HT1080 (cell line): ENCODE results near the gene KDM4B. TPM values are rescaled to one million over a fixed set of nuclear protein-coding genes. Genes with fewer than 3 reads are reported as not detected.

Source experiments
- DNase-seq: peaks from one replicate; pipeline ENCODE4 v3.0.0-alpha.2; 2015; ENCODE audit warnings: low read depth
- total RNA-seq: library from RNA; depleted of rRNA; stranded (reverse); fragments of >200 nt; shearing (Covaris generic); gene quantifications from 2 replicates; pipeline ENCODE4 v1.2.3, GENCODE V29; 2014

The KDM4B gene
- total RNA-seq, 1 experiment from 2014 or later, result 3.1 TPM

- no peak for DNase-seq
These were observed 135.0 kb downstream of the KDM4B start for GRCh38 chr19:5103812-5104410.

GRCh38 chr19:5104871-5105351, 136.0 kb downstream of the KDM4B start:
- no peak for DNase-seq

DNA sequence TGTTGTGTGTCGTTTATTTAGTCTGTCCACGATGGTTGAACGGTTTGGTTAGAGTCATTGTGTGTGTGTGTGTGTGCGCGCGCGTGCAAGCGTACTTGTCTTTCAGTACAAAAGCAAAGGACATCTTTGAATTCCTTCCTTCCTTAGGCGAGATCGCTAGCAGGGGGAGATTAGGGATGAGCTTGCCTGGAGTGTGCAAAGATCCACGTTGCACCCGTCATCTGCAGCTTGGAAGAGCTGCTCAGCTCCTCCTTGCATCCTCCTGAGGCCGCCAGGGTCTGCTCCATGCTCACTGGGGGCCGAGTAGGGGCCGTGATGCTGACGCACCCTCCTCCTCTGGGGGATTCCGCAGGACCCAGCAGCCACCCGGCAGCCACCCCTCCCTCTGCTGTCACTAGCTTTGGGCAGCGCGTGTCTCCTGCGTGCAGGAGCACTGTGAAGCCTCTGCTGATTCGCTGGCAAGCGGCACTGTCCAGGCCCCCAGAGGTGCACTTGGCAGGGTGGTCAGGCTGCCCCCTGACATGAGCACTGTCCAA, 137.3 kb downstream of the KDM4B start:
- no peak for DNase-seq

DNA sequence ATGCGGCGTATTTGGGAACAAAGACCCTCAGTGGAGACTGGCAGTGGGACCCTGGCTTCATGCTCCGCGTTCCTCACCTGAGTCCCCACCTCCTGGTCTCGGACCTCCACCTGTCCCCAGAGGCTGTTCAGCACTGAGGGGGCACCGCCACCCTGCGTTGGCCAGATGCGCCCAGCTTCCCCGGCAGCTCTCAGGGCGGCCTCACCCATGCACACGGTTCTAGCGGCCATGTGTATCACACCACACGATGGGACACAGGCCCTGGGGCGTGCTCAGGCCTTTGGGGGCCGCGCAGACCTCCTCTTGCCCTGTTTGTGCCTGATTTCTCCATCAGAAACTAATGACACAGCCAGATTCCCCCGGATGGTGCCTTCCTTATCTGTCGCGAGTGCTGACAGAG, 138.1 kb downstream of the KDM4B start:
- DNase-seq, result no peak

GRCh38 chr19:5107432-5108122, 138.7 kb downstream of the KDM4B start:
- DNase-seq, result no peak

DNA sequence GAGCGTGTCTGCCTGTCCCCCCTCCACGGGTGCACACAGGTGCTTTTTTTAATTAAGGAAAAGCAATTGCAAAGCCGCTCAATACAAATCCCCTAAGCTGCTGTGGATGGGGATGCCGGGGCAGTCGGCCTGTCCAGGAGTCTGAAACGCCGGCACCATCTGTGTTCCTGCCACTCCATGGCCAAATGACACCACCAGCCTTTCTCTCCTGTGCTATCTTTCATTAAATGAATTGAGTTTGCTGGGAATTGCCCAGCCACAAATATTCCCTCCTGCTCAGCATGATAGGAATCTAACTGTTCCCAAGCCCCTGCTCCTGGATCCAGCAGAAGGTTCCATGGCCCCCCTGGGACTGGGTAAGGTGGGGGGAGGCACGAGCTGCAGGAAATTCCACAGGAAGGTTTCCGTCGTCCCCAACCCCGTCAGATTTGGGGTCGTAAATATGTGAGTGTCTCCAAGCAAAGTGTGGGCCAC, 139.2 kb downstream of the KDM4B start:
- DNase-seq, result no peak

GRCh38 chr19:5108866-5109265, 140.0 kb downstream of the KDM4B start:
- DNase-seq, result no peak

DNA sequence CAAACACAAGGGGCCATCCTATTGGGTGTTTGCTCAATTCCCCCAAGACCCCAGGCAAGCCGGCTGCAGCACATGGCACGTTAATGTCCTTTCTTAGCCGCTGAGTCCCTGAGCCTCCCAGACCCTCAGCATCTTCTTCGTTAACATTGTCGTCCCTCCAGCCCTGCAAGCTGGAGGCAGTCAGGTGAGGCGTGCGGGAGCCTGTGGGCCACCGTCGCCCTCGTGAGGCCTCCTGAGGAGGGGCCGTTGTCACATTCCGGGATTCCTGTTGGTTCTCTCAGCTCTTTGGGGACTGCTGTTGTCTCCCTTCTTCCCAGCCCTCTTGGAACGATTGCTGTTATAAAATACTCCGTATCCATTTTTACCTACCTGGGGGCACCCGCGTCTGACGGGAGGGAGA, 140.6 kb downstream of the KDM4B start:
- DNase-seq, result no peak

DNA sequence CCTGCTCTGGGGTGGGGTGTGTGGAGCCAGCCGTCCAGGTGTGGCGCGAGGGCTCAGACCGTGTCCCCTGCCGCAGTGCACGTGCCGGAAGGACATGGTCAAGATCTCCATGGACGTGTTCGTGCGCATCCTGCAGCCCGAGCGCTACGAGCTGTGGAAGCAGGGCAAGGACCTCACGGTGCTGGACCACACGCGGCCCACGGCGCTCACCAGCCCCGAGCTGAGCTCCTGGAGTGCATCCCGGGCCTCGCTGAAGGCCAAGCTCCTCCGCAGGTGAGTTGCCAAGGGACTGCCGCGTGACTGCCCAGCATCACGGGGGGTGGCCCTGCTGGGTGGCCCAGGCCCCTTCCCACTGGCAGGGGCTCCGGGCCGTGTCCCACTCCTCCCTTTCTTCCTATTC, 141.6 kb downstream of the KDM4B start:
- no peak for DNase-seq

- DNase-seq, result no peak
These were observed 142.1 kb downstream of the KDM4B start for GRCh38 chr19:5111051-5111450.

DNA sequence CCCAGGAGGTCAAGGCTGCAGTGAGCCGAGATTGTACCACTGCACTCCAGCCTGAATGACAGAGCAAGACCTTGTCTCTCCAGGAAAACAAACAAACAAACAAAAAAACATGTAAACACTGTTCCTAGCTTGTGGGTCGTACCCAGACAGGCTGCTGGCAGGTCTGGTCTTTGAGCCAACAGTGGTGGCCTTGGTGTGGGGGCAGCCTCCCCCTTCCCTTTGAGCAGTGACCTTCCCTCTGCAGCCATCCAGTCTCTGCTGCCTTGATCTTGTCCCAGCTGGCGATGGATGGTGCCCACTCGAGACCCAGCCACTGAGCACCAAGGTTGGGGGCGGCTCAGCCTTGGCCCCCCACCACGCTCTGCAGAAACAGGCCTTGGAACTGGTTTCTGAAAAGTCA, 143.3 kb downstream of the KDM4B start:
- no peak for DNase-seq

- DNase-seq, result peak; percentile 20
These were observed 144.0 kb downstream of the KDM4B start for GRCh38 chr19:5112681-5113575.

DNA sequence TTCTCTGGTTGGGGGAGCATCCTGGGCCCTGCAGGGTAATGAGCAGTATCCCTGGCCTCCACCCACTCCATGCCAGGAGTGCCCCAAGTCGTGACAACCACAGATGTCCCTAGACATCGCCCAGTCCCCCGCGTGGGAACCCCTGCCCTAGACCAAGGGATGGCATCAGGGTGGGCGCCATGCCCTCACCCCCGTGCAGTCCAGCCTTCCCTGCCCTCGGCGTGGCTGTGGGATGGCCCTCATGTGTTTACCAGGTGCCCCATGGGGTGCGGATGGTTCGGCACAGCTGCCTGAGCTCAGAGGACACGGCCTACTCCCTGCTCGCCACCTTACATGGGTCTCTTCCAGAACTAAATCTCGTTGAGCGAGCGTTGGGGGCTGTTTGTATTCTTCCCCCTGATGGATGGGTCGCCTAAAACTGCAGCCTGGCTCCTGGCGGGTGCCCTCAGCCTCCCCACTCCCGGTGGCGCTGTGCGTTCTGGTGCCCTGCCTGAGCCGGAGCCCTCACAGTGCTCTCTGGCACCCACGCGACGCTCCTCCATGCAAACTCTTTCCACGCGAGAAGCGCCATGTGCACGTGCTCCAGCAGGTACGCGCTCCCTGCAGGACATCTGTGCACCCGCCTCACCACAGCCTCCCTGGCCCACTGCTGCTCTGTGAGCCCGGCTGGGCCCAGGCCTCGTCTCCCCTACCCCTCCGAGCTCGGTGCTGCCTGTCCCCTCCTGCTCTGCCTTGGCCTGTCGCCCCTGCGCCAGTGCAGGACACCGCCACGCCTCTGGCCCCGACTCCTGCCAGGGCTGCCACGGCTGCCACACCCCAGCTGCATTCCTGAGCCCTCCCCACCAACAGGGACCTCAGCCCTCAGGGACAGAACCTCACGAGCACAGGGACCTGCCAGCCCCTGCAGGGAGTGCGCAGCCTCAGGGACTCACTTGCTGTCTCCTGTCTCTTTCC, 145.0 kb downstream of the KDM4B start:
- no peak for DNase-seq

DNA sequence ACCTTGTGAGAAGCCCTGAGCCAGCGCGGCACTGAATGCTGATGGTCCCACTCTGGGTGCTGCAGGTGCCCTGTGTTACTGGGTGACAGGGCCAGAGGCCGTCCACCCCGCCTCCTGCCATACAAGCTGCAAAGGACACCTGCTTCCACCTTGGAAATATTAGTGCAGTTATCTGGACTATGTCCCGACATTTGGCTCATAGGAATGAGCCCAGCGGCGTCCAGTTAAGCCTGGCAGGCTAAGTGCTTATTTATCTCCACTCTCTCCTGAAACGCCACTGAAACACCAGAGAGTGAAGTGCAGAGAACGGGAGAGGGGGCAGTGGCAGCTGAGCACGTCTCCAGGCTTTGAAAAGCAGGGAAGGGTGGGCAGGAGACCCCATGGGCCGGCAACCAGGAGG, 145.8 kb downstream of the KDM4B start:
- no peak for DNase-seq

DNA sequence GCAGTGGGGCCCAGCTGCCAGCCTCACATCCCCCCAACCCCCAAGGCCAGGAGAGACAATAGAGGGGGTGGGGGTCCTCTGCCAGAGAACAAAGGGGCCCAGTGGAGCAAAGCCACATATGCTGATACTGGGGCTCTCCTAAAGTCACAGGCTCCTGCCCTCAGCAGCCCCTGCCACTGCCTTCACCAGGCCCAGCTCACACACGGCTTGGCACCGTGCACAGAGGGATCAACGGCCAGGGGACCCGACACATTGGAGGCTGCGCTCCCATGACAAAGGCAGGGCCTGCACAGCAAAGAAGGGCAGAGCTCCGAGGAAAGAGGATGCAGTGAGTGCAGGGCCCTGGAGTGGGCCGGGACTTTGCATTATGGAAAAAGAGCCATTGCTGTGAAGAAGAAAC, 146.4 kb downstream of the KDM4B start:
- DNase-seq, result no peak

GRCh38 chr19:5115771-5116202, 146.9 kb downstream of the KDM4B start:
- DNase-seq, result no peak

DNA sequence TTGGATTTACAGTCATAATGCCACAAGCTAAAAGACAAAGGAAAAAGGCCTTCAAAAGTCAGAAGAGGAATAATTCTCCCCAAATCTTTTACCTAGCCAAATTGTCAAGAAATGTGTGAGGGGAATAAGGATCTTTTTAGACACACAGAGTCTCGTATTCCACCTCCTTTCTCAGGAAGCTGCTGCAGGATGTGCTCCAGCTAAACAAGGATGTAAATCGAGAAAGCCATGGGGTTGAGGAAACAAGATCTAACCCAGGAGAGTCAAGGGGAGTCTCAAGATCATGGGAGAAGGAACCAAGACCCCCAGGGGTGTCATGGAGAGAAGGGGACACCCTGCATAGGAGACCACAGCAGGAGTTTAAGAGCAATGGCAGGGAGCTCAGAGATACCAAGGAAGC, 147.4 kb downstream of the KDM4B start:
- DNase-seq, result no peak

DNA sequence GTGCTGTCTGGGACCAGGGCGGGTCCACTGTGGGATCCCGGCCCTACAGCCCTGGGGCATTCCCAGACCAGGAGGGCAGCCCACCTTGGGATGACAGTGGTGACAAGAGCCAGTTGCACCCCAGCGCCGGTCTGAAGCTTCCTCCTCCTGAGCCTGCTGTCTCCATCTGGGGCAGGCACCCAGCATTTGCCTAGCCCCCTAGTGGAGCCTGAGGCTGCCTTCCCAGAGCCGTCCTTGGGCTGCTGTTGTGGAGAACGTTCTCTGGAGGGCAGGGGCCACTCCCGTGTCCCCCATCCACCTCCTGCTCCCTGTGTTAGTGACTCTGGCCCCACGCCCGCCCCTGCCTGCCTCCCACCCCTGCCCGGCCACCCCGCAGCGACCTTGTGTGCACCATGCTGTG, 148.5 kb downstream of the KDM4B start:
- no peak for DNase-seq

DNA sequence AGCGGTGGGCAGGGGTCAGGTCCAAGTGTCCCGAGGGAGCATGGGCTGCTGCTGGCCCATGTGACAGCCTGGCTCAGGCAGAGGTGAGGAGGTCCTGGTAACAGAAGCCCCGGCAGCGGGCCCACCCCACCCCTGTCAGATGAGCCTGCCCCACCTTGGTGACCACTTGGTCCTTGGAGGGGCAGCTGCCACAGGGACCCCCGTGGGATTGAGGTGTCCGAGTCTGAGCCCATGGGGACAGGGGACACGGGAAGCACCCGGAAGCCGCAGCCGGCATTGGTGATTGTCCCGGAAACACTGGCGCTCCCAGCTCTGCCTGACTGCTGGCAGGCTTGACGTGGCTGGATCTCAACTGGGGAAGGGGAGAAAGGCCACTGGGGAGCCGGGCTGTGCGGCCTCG, 149.1 kb downstream of the KDM4B start:
- DNase-seq, result no peak

GRCh38 chr19:5119297-5119998, 150.5 kb downstream of the KDM4B start:
- no peak for DNase-seq
